Keratinocyte (primary cell): ENCODE measurements around the gene ITIH6. TPM values are rescaled to one million over a fixed set of nuclear protein-coding genes. Genes with fewer than 3 reads are reported as not detected.

Experiments used
- DNase-seq: peaks from one replicate; pipeline ENCODE4 v3.0.0-alpha.2; 2011; ENCODE audit warnings: low read depth, missing footprints, low spot score
- FAIRE-seq: peaks from 2 replicates; lab custom pipeline; 2011; peaks lifted over from hg19 to GRCh38; lab: Jason Lieb, UNC
- H2AFZ ChIP-seq: 2 replicates; pipeline ENCODE4 v1.6.0; 2012; ENCODE audit warnings: low read length, control low read depth, inconsistent platforms; ENCODE audit not compliant: control insufficient read depth
- H3K27ac ChIP-seq: 2 replicates; pipeline ENCODE4 v1.5.1; 2011; ENCODE audit warnings: low read length; ENCODE audit not compliant: control insufficient read depth, insufficient read depth
- H3K27me3 ChIP-seq: 3 replicates; pipeline ENCODE4 v1.6.0; 2011; ENCODE audit warnings: low read length; ENCODE audit not compliant: control insufficient read depth, insufficient read depth; ENCODE audit errors: extremely low read depth
- H3K36me3 ChIP-seq, 2 experiments: 2 replicates in 1 of 2; 3 replicates in 1 of 2; pipeline ENCODE4 v1.5.1; 2011; ENCODE audit warnings: low read length in 2 of 2, mild to moderate bottlenecking in 1 of 2; ENCODE audit not compliant: control insufficient read depth in 2 of 2, insufficient read depth in 2 of 2; ENCODE audit errors: extremely low read depth in 1 of 2
- H3K4me1 ChIP-seq: 3 replicates; pipeline ENCODE4 v1.5.1; 2011; ENCODE audit warnings: low read length; ENCODE audit not compliant: control insufficient read depth, insufficient read depth; ENCODE audit errors: extremely low read depth
- H3K4me2 ChIP-seq: 3 replicates; pipeline ENCODE4 v1.6.0; 2011; ENCODE audit warnings: low read depth, low read length; ENCODE audit not compliant: control insufficient read depth, insufficient read depth; ENCODE audit errors: extremely low read depth
- H3K4me3 ChIP-seq, 3 experiments: fragments of 200-600 bp in 1 of 3; sonication (generic) in 1 of 3; 2 replicates in 2 of 3; 3 replicates in 1 of 3; pipeline ENCODE4 v1.5.1; 2011 to 2016; ENCODE audit warnings: low read length in 3 of 3, mild to moderate bottlenecking in 3 of 3, control low read depth in 2 of 3, inconsistent platforms in 1 of 3, low read depth in 1 of 3, mixed read lengths in 1 of 3, mixed run types in 1 of 3, moderate library complexity in 1 of 3; ENCODE audit not compliant: control insufficient read depth in 2 of 3, insufficient read depth in 2 of 3; ENCODE audit errors: extremely low read depth in 1 of 3
- H3K79me2 ChIP-seq: 2 replicates; pipeline ENCODE4 v1.6.0; 2012; ENCODE audit warnings: low read length; ENCODE audit not compliant: control insufficient read depth, insufficient read depth
- H3K9ac ChIP-seq: 3 replicates; pipeline ENCODE4 v1.6.0; 2011; ENCODE audit warnings: low read length; ENCODE audit not compliant: control insufficient read depth, insufficient read depth; ENCODE audit errors: extremely low read depth
- H3K9me1 ChIP-seq: 3 replicates; pipeline ENCODE4 v1.6.0; 2011; ENCODE audit warnings: low read length; ENCODE audit not compliant: control insufficient read depth, insufficient read depth; ENCODE audit errors: extremely low read depth
- H3K9me3 ChIP-seq: 2 replicates; pipeline ENCODE4 v1.5.1; 2012; ENCODE audit warnings: low read depth, low read length; ENCODE audit not compliant: control insufficient read depth
- H4K20me1 ChIP-seq: 3 replicates; pipeline ENCODE4 v1.6.0; 2011; ENCODE audit warnings: low read length; ENCODE audit not compliant: control insufficient read depth, insufficient read depth; ENCODE audit errors: extremely low read depth
- EZH2 ChIP-seq: IDR thresholded peaks from one replicate; pipeline ENCODE4 v1.6.1; 2012; ENCODE audit warnings: inconsistent platforms, mild to moderate bottlenecking, low read length, moderate library complexity
- dilution Hi-C: fragments of 300-500 bp; cut with MboI; formaldehyde crosslinking; loops from one replicate; pipeline ENCODE4 v1.7.0; 2020; ENCODE audit warnings: low sequenced_read_pairs; ENCODE audit not compliant: extremely low pct_ligation_motif_present
- polyA plus RNA-seq, 5 experiments: library from polyadenylated mRNA; depleted of rRNA in 3 of 5; stranded (reverse) in 3 of 5; stranded (forward) in 1 of 5; unstranded in 1 of 5; fragments of >200 nt; gene quantifications; 1 replicate in 1 of 5; 2 replicates in 3 of 5; 3 replicates in 1 of 5; pipeline versions ENCODE4 v1.2.1 to v1.2.3, GENCODE V29; 2011 to 2012; ENCODE audit warnings: missing spikeins in 2 of 5, low read depth in 1 of 5, low replicate concordance in 1 of 5
- TF ChIP-seq, protein P1 (sequence below), 3 experiments: IDR thresholded peaks in 1 of 3; conservative IDR thresholded peaks in 1 of 3; optimal IDR thresholded peaks in 1 of 3; 2 replicates in 2 of 3; 3 replicates in 1 of 3; pipeline versions ENCODE3 to v1.5.1; 2011; ENCODE audit warnings: low read length in 3 of 3, mild to moderate bottlenecking in 3 of 3, moderate library complexity in 2 of 3, control low read depth in 1 of 3, inconsistent platforms in 1 of 3; ENCODE audit not compliant: insufficient read depth in 2 of 3; ENCODE audit errors: extremely low read depth in 1 of 3

ITIH6 gene
- polyA plus RNA-seq, 1 donor (not counting 4 experiments of a cell fraction or from before 2014, with no cell fraction given): not detected

DNA sequence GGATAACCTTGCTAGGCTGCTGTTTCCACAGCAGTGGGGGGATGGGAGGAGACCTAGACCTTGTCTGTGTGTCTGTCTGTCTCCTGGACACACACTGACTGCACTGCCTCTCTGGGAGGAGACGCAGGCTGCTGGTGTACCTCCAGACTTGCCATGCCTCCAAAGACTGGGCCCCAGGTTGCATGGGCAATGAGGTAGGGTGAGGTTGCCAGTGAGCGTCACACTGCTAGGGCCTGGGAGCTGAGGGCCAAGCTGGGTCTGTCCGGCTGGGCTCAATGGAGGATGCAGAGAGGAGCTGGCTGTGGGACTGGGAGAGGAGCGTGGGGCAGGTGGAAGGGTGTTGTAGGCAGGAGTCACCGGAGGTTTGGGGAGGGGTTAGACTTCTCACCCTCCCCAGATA, 26.1 kb upstream of the ITIH6 start:
- Histone ChIP-seq H4K20me1 (no peaks in the 10 kb centered on the region), H3K27ac (no peak overlapping the region), H3K9me3 (no peaks in the 10 kb centered on the region), H2AFZ (no peak overlapping the region), H3K4me2 (no peak overlapping the region), H3K9me1 (no peaks in the 10 kb centered on the region), H3K27me3 (no peaks in the 10 kb centered on the region), H3K4me1 (no peaks in the 10 kb centered on the region), H3K4me3 (no peak overlapping the region), H3K36me3 (no peaks in the 10 kb centered on the region), H3K9ac (no peak overlapping the region), H3K79me2 (no peaks in the 10 kb centered on the region)
- TF ChIP-seq, protein P1, sequence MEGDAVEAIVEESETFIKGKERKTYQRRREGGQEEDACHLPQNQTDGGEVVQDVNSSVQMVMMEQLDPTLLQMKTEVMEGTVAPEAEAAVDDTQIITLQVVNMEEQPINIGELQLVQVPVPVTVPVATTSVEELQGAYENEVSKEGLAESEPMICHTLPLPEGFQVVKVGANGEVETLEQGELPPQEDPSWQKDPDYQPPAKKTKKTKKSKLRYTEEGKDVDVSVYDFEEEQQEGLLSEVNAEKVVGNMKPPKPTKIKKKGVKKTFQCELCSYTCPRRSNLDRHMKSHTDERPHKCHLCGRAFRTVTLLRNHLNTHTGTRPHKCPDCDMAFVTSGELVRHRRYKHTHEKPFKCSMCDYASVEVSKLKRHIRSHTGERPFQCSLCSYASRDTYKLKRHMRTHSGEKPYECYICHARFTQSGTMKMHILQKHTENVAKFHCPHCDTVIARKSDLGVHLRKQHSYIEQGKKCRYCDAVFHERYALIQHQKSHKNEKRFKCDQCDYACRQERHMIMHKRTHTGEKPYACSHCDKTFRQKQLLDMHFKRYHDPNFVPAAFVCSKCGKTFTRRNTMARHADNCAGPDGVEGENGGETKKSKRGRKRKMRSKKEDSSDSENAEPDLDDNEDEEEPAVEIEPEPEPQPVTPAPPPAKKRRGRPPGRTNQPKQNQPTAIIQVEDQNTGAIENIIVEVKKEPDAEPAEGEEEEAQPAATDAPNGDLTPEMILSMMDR (optimal IDR thresholded peaks at IDR 0.05 in 1 of 3, IDR thresholded peaks at IDR 0.05 in 1 of 3, conservative IDR thresholded peaks at IDR 0.05 in 1 of 3; ENCODE audit: extremely low read depth in 1 of 3, insufficient read depth in 2 of 3, low read length in 3 of 3): no peak
- TF ChIP-seq EZH2: no peak
- FAIRE-seq: no peak
- DNase-seq: no peak
- dilution Hi-C loops: no loop called here

DNA sequence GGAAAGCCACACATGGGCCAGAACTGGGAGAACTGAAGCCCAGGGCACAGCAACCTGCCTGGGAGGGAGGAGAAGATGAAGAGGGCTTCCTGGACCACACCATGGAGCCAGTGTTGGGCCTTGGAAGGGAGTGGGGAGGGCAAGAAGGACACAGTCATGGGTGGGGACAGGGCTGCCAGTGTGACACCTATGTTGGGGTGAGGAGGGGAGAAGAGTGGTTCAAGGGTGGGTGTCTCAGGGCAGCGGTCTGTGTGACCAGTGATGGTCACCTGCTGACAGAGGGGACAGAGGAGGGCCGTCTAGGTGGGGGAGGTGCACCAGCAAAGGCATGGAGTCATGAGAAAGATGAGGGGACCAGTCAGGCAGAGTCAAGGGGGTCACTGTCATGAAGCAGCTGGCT, 23.3 kb upstream of the ITIH6 start:
- no peak overlapping the region for H3K4me3 ChIP-seq
- no peaks in the 10 kb centered on the region for H3K9me1 ChIP-seq
- no peak overlapping the region for H3K4me2 ChIP-seq
- no peak overlapping the region for H3K9ac ChIP-seq
- no peak for DNase-seq
- no peaks in the 10 kb centered on the region for H3K36me3 ChIP-seq
- no peaks in the 10 kb centered on the region for H3K79me2 ChIP-seq
- H3K4me1 ChIP-seq: no peaks in the 10 kb centered on the region
- dilution Hi-C loops: no loop called here
- FAIRE-seq: no peak
- no peaks in the 10 kb centered on the region for H3K9me3 ChIP-seq
- no peak overlapping the region for H3K27ac ChIP-seq
- TF ChIP-seq, protein P1 (optimal IDR thresholded peaks at IDR 0.05 in 1 of 3, IDR thresholded peaks at IDR 0.05 in 1 of 3, conservative IDR thresholded peaks at IDR 0.05 in 1 of 3; ENCODE audit: extremely low read depth in 1 of 3, insufficient read depth in 2 of 3, low read length in 3 of 3): no peak
- no peak for TF ChIP-seq EZH2
- H4K20me1 ChIP-seq: no peaks in the 10 kb centered on the region
- no peak overlapping the region for H2AFZ ChIP-seq
- no peaks in the 10 kb centered on the region for H3K27me3 ChIP-seq
